Measurements from ENCODE around the gene RAD17. TPM values are rescaled to one million over a fixed set of nuclear protein-coding genes. Genes with fewer than 3 reads are reported as not detected.

Gene RAD17
- total RNA-seq, 1 donor from 2014 or later = 35.3 TPM

DNA sequence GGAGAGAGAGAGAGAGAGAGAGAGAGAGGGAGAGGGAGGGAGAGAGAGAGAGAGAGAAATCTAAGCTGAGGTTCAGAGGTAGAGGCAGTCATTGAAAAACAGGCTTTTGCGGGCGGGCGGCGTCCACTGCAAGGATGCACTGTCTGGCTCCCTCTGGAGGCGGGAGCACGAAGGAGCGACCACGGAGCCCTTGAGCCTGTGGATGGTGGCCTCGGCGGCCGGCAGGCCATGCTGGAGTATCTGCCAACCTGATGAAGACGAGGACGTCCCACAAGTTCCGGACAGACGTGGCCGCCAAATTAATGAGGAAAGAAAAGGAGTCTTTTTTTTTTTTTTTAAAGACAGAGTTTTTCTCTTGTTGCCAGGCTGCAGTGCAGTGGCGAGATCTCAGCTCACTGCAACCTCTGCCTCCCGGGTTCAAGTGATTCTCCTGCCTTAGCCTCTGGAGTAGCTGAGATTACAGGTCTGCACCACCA, 34.8 kb upstream of the RAD17 start:
- Mint-ChIP-seq H3K4me1 (ENCODE audit: low read depth) (peaks cover 20% of the 10 kb centered on the region), H3K36me3 (ENCODE audit: insufficient read depth) (no peaks in the 10 kb centered on the region), H3K27me3 (no peaks in the 10 kb centered on the region), H3K9me3 (ENCODE audit: low read depth) (no peaks in the 10 kb centered on the region), H3K4me3 (ENCODE audit: low read depth) (no peak overlapping the region), H3K27ac (peak overlapping the region; percentile 20)
- peak; percentile 70 for DNase-seq (ENCODE audit: low spot score, unreplicated experiment)
- TF ChIP-seq, protein P1, sequence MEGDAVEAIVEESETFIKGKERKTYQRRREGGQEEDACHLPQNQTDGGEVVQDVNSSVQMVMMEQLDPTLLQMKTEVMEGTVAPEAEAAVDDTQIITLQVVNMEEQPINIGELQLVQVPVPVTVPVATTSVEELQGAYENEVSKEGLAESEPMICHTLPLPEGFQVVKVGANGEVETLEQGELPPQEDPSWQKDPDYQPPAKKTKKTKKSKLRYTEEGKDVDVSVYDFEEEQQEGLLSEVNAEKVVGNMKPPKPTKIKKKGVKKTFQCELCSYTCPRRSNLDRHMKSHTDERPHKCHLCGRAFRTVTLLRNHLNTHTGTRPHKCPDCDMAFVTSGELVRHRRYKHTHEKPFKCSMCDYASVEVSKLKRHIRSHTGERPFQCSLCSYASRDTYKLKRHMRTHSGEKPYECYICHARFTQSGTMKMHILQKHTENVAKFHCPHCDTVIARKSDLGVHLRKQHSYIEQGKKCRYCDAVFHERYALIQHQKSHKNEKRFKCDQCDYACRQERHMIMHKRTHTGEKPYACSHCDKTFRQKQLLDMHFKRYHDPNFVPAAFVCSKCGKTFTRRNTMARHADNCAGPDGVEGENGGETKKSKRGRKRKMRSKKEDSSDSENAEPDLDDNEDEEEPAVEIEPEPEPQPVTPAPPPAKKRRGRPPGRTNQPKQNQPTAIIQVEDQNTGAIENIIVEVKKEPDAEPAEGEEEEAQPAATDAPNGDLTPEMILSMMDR (IDR thresholded peaks at IDR 0.05; ENCODE audit: unreplicated experiment) = peak; percentile 81

DNA sequence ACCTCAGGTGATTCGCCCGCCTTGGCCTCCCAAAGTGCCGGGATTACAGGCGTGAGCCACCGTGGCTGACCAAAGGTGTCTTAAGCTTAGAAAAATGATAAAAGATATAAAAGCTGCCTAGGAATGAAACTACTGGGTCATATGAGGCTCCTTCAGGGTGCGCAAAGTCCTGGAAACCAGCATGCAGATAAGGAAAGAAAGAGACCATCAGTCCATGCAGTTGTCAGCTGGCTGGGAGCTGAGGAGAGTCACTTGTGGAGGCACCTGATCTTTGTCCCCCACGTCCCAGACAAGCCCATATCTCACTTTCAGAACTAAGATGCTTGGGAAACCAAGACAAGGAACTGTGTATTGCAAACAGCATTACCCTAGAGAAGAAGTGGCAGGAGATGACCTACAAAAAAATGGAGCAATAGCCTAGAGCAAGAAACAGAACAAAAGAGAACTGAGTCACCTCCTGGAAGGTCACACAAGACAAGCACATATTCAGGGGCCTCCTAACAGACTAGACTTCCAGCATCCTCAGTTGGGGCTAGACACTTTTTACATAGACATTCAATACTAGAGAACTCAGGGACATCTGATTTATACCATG, 34.2 kb upstream of the RAD17 start:
- no peaks in the 10 kb centered on the region for H3K27me3 Mint-ChIP-seq
- no peak overlapping the region for H3K27ac Mint-ChIP-seq
- H3K9me3 Mint-ChIP-seq (ENCODE audit: low read depth) = no peaks in the 10 kb centered on the region
- no peaks in the 10 kb centered on the region for H3K36me3 Mint-ChIP-seq (ENCODE audit: insufficient read depth)
- H3K4me3 Mint-ChIP-seq (ENCODE audit: low read depth) = no peak overlapping the region
- TF ChIP-seq, protein P1 (IDR thresholded peaks at IDR 0.05; ENCODE audit: unreplicated experiment) = no peak
- no peak for DNase-seq (ENCODE audit: low spot score, unreplicated experiment)
- H3K4me1 Mint-ChIP-seq (ENCODE audit: low read depth) = peaks cover 17% of the 10 kb centered on the region

GRCh38 chr5:69341520-69342161, 28.0 kb upstream of the RAD17 start:
- TF ChIP-seq, protein P1 (IDR thresholded peaks at IDR 0.05; ENCODE audit: unreplicated experiment) = no peak
- Mint-ChIP-seq H3K4me3 (ENCODE audit: low read depth) (no peak overlapping the region), H3K27me3 (no peaks in the 10 kb centered on the region), H3K4me1 (ENCODE audit: low read depth) (no peaks in the 10 kb centered on the region), H3K27ac (no peak overlapping the region), H3K36me3 (ENCODE audit: insufficient read depth) (no peaks in the 10 kb centered on the region), H3K9me3 (ENCODE audit: low read depth) (no peaks in the 10 kb centered on the region)
- DNase-seq (ENCODE audit: low spot score, unreplicated experiment) = no peak

DNA sequence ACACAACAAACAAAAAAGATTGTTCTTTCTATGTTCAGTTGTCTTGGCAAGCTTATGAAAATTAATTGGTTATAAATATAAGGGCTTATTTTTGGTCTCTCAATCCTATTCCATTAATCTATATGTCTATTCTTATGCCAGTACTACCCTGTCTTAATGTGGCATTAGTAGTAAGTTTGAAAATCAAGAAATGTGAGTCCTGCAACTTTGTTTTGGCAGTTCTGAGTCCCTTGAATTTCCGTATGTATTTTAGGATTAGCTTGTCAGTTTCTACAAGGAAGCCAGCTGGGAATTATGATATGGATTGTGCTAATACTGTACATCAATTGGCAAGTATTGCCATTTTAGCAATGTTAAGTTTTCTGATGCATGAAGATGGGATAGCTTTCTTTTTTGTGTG, 26.5 kb upstream of the RAD17 start:
- no peaks in the 10 kb centered on the region for H3K4me1 Mint-ChIP-seq (ENCODE audit: low read depth)
- no peak overlapping the region for H3K4me3 Mint-ChIP-seq (ENCODE audit: low read depth)
- H3K27ac Mint-ChIP-seq = no peak overlapping the region
- TF ChIP-seq, protein P1 (IDR thresholded peaks at IDR 0.05; ENCODE audit: unreplicated experiment) = no peak
- no peaks in the 10 kb centered on the region for H3K9me3 Mint-ChIP-seq (ENCODE audit: low read depth)
- no peaks in the 10 kb centered on the region for H3K36me3 Mint-ChIP-seq (ENCODE audit: insufficient read depth)
- H3K27me3 Mint-ChIP-seq = no peaks in the 10 kb centered on the region
- no peak for DNase-seq (ENCODE audit: low spot score, unreplicated experiment)

DNA sequence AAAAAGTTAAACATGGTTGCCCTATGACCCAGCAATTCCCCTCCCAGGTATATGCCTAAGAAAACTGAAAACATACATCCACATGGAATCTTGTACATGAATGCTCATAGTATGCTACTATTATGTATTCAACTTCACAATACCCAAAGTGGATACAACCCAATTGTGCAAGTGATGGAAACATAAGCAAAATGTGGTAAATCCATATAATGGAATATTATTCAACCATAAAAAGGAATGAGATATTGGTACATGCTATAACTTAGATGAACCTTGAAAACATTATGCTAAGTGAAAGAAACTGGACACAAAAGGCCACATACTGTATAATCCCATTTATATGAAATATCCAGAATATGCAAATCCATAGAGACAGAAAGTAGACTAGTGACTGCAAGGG, 19.0 kb upstream of the RAD17 start:
- Mint-ChIP-seq H3K4me3 (ENCODE audit: low read depth) (no peak overlapping the region), H3K27ac (no peak overlapping the region), H3K9me3 (ENCODE audit: low read depth) (no peaks in the 10 kb centered on the region), H3K4me1 (ENCODE audit: low read depth) (no peaks in the 10 kb centered on the region), H3K36me3 (ENCODE audit: insufficient read depth) (peaks cover 11% of the 10 kb centered on the region), H3K27me3 (no peaks in the 10 kb centered on the region)
- DNase-seq (ENCODE audit: low spot score, unreplicated experiment) = no peak
- TF ChIP-seq, protein P1 (IDR thresholded peaks at IDR 0.05; ENCODE audit: unreplicated experiment) = no peak
